H7 (cell line): ENCODE results near the gene ALKBH3. TPM values are rescaled to one million over a fixed set of nuclear protein-coding genes. Genes with fewer than 3 reads are reported as not detected.
A peak's percentile ranks its signal among the peaks of the same experiment; 100 is the strongest.

Experiments
- DNase-seq: peaks from one replicate; pipeline ENCODE4 v3.0.0; 2012
- H3K27me3 ChIP-seq: 2 replicates; pipeline ENCODE4 v1.6.0; 2011; ENCODE audit warnings: mild to moderate bottlenecking, low read length; ENCODE audit not compliant: control insufficient read depth, insufficient read depth
- H3K36me3 ChIP-seq: replicated peaks from 2 replicates; pipeline ENCODE4 v1.5.1; 2011; ENCODE audit warnings: low read length; ENCODE audit not compliant: control insufficient read depth, insufficient read depth
- H3K4me3 ChIP-seq: 2 replicates; pipeline ENCODE4 v1.5.1; 2011; ENCODE audit warnings: low read depth, mild to moderate bottlenecking, control low read depth, low read length, moderate library complexity; ENCODE audit not compliant: insufficient read depth
- total RNA-seq: library from RNA; depleted of rRNA; stranded (reverse); fragments of >200 nt; shearing (Covaris generic); gene quantifications from 2 replicates; pipeline ENCODE4 v1.2.3, GENCODE V29; 2014

ALKBH3 gene
- total RNA-seq, 1 experiment from 2014 or later: 15.7 TPM

- H3K36me3 ChIP-seq: no peaks in the 10 kb centered on the region
- no peaks in the 10 kb centered on the region for H3K27me3 ChIP-seq
- H3K4me3 ChIP-seq: no peak overlapping the region
- DNase-seq: no peak
These were observed 52.6 kb downstream of the ALKBH3 start for GRCh38 chr11:43933226-43933607.

- H3K4me3 ChIP-seq: no peak overlapping the region
- no peaks in the 10 kb centered on the region for H3K27me3 ChIP-seq
- peak; percentile 60 for DNase-seq
- H3K36me3 ChIP-seq: no peaks in the 10 kb centered on the region
These were observed 53.2 kb downstream of the ALKBH3 start for GRCh38 chr11:43933608-43934551.

GRCh38 chr11:43934601-43935423, 54.2 kb downstream of the ALKBH3 start:
- Histone ChIP-seq H3K4me3 (no peak overlapping the region), H3K36me3 (no peaks in the 10 kb centered on the region)

GRCh38 chr11:43935424-43935979, 54.9 kb downstream of the ALKBH3 start:
- DNase-seq: no peak
- H3K27me3 ChIP-seq: no peaks in the 10 kb centered on the region; the same call in 1 of the 2 replicates
- H3K4me3 ChIP-seq: no peak overlapping the region
- H3K36me3 ChIP-seq: no peaks in the 10 kb centered on the region

More at GRCh38 chr11:43934601-43935423, 54.2 kb downstream of the ALKBH3 start:
- DNase-seq: no peak
- H3K27me3 ChIP-seq: no peaks in the 10 kb centered on the region; the same call in 1 of the 2 replicates

- Histone ChIP-seq H3K27me3 (peaks cover 6% of the 10 kb centered on the region), H3K36me3 (no peaks in the 10 kb centered on the region), H3K4me3 (no peak overlapping the region)
- DNase-seq: no peak
These were observed 55.4 kb downstream of the ALKBH3 start for GRCh38 chr11:43936076-43936475.

GRCh38 chr11:43937434-43938411, 57.1 kb downstream of the ALKBH3 start:
- no peaks in the 10 kb centered on the region for H3K36me3 ChIP-seq
- no peak overlapping the region for H3K4me3 ChIP-seq
- peaks cover 18% of the 10 kb centered on the region for H3K27me3 ChIP-seq
- peak; percentile 45 for DNase-seq

- H3K36me3 ChIP-seq: no peaks in the 10 kb centered on the region
- peak; percentile 41 for DNase-seq
- peaks cover 46% of the 10 kb centered on the region for H3K27me3 ChIP-seq
- peak overlapping the region; percentile 54 for H3K4me3 ChIP-seq
These were observed 60.8 kb downstream of the ALKBH3 start for GRCh38 chr11:43941257-43941994.

GRCh38 chr11:43942662-43943371, 62.2 kb downstream of the ALKBH3 start:
- peak; percentile 81 for DNase-seq
- Histone ChIP-seq H3K27me3 (peaks cover 46% of the 10 kb centered on the region), H3K4me3 (peak overlapping the region; percentile 54), H3K36me3 (no peaks in the 10 kb centered on the region)

GRCh38 chr11:43943372-43943930, 62.8 kb downstream of the ALKBH3 start:
- H3K36me3 ChIP-seq: no peaks in the 10 kb centered on the region
- H3K4me3 ChIP-seq: peak overlapping the region; percentile 46
- peak; percentile 79 for DNase-seq
- peaks cover 46% of the 10 kb centered on the region for H3K27me3 ChIP-seq

GRCh38 chr11:43943931-43944751, 63.5 kb downstream of the ALKBH3 start:
- peaks cover 46% of the 10 kb centered on the region for H3K27me3 ChIP-seq
- peak overlapping the region; percentile 46 for H3K4me3 ChIP-seq
- H3K36me3 ChIP-seq: no peaks in the 10 kb centered on the region
- DNase-seq: peak; percentile 80

- DNase-seq: peak; percentile 94
- Histone ChIP-seq H3K27me3 (peaks cover 46% of the 10 kb centered on the region), H3K4me3 (peak overlapping the region; percentile 46; the same call in 1 of the 2 replicates), H3K36me3 (no peaks in the 10 kb centered on the region)
These were observed 64.2 kb downstream of the ALKBH3 start for GRCh38 chr11:43944761-43945311.
